HG02970 (cell line): Measurements from ENCODE around the gene SSX2B.
"Not testable (repeated sequence)": the region's sequence is repeated elsewhere in the genome, so short reads cannot be mapped to it uniquely, and the experiment has no call there.

Source experiments
- ATAC-seq: cut with Tn5 transposase; IDR thresholded peaks from one replicate; pipeline ENCODE4 v1.9.1; 2021; ENCODE audit warnings: mild to moderate bottlenecking, moderate library complexity, moderate number of reproducible peaks; ENCODE audit not compliant: unreplicated experiment, low FRiP score

SSX2B gene, protein sequence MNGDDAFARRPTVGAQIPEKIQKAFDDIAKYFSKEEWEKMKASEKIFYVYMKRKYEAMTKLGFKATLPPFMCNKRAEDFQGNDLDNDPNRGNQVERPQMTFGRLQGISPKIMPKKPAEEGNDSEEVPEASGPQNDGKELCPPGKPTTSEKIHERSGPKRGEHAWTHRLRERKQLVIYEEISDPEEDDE

DNA sequence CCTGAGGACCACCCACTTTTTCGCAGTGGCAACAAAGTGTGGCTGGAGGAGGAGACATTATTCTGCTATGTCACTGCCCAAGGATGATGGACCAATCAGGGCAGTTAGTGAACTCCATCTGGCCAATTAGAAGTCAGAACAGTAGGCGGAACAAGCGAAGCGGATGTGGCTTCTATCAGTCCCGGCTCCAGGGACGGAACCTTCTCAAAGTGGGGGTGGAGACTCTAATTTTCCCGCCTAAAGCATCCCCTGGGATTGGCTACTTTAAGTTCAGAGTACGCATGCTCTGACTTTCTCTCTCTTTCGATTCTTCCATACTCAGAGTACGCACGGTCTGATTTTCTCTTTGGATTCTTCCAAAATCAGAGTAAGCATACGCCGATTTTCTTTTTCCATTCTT is at the start of gene SSX2B:
Gene SSX2B, plus strand, starts transcription at position 301 of the 400 bp plus-strand sequence. CDS start 1,429 bp downstream, outside the sequence.
- ATAC-seq: not testable (repeated sequence)

- ATAC-seq: not testable (repeated sequence)
These were observed 44.0 kb upstream of the SSX2B start, which contains the start of gene SSX2 for GRCh38 chrX:52707078-52707477. Gene SSX2, minus strand, starts transcription at chrX:52707178. Its CDS starts 1,429 bp downstream, at chrX:52705749.

DNA sequence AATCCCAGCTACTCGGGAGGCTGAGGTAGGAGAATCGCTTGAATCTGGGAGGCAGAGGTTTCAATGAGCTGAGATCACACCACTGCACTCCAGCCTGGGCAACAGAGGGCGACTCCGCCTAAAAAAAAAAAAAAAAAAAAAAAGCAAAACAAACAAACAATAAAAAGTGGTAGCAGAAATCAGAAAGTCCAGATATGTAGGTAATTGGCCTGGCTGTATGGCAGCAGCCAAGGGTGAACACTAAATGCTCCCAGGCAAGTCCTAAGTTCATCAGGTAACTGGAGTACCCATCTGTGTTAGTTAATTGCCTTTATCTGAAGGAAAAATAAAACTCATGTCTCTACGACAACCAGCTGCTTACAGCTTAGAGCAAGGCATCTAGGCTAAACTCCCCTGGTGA is 14.9 kb downstream of the SSX2B start:
- ATAC-seq: not testable (repeated sequence)

DNA sequence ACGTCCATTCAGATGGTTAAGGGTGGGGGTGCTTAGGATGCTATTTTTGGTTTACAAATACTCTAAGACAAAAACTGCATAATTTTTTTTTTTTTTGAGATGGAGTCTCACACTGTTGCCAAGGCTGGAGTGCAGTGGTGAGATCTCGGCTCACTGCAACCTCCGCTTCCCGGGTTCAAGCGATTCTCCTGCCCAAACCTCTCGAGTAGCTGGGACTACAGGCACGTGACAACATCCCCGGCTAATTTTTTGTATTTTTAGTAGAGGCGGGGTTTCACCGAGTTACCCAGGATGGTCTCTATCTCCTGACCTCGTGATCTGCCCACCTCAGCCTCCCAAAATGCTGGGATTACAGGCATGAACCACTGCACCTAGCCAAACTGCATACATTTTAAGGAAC is 22.5 kb downstream of the SSX2B start:
- ATAC-seq: not testable (repeated sequence)

DNA sequence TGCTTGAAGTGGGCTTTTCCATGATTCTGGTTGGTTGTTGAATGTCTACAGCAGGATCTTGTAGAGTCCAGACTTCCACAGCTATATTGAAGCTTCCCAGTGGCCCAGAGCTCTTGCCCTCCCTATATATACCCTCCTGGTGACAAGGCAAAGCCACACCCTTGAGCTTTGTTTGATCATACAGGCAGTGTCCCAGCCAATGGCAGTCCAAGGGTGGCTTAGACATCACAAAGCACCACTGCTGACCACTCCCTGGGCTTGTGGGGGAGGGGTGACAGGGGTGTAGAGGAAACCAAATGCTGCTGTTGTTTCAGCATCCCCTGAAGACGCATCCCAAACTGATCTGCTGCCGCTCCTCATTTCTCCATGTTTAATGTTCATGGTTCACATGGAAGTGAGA is 46.3 kb downstream of the SSX2B start, which contains the start of gene SPANXN5:
Gene SPANXN5, minus strand, starts transcription at position 101 of the 400 bp plus-strand sequence. Its CDS starts 79 bp downstream, at position 22.
- not testable (repeated sequence) for ATAC-seq

DNA sequence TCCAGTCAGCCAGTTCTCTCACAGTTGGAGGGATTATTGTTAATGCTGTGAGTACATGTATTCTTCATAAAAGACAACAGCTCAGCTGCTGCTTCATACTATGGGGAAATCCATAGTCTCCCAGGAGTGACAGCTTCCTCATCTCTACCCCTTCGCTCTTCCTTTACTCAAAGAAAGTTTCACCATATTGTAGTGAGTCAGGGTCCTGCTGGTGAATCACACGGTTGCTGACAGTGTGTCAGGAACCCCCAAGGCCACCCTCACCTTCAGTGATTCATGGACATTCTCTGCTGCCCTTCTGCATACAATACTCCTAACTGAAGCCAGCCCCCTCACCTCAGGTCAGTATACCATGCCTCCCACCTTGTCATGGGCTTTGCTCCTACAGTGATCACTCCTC is 53.8 kb downstream of the SSX2B start:
- ATAC-seq: not testable (repeated sequence)
